CD4-positive, alpha-beta T cell treated with Interleukin-17A for 4 hours (primary cell): Measurements from ENCODE around the gene BARHL2.

Experiments used
- DNase-seq: peaks from one replicate; pipeline ENCODE4 v3.0.0-alpha.2; 2020; ENCODE audit warnings: mixed read lengths

The BARHL2 gene

DNA sequence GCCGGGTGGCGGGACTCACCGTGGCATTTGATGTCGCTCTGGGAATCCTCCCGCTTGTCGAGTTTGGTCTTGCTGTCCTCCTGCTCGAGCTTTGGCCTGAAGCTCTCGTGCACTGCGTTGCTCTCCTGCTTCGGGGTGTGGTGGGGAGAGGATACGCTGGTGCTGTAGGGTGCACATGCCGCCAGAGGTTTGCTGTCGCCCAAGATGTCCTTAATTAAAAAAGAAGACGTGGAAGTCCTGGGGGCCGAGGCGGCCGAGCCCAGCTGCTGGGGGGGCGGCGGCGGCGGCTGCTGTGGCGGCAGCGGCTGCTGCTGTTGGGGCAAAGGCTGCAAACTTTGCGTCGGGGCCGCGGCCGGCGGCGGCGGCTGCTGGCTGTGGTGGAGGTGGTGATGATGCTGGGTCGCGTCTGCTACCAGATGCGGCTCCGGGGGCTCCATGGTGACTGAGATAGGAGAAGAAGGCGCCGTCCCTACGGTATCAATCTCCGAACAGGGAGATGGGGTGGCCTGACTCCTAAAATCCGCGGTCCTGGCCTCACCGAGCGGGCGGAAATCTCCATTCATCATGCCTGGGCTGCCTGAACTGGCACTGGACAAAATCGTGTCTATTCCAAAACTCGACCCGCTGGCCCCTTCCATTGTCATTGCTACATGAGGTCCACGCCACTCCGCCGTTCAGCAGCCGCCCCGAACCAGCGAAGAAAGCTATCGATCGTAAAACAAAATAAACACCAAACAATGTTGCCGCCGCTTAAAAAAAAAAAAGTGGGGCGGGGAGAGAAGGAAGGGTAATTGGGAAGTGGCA is at the start of gene BARHL2:
BARHL2 (minus strand) TSS at position 751 of the 804 bp plus-strand sequence; CDS start at position 644, 107 bp downstream.
- no peak for DNase-seq

DNA sequence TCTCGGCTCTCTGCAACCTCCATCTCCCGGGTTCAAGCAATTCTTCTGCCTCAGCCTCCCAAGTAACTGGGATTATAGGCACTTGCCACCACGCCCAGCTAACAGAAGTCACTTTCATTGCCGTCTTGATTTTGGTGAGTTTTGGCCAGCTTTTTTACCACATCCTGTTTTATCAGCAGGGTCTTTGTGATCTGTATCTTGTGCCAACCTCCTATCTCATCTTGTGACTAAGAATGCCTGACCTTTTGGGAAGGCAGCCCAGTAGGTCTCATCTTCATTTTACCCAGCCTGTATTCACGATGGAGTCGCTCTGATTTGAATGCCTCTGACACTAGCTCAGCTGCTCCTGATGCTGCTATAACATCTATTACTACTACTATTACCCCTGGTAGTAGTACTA is 46.8 kb upstream of the BARHL2 start:
- no peak for DNase-seq

DNA sequence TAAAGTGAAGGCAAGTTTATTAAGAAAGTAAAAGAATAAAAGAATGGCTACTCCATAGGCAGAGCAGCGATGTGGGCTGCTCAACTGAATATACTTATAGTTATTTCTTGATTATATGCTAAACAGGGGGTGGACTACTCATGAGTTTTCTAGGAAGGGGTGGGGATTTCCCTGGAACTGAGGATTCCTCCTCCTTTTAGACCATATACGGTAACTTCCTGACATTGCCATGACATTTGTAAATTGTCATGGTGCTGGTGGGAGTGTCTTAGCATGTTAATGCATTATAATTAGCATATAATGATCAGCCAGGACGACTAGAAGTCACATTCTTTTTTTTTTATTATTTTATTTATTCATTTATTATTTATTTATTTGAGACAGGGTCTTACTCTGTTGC is 46.4 kb upstream of the BARHL2 start:
- DNase-seq: no peak

DNA sequence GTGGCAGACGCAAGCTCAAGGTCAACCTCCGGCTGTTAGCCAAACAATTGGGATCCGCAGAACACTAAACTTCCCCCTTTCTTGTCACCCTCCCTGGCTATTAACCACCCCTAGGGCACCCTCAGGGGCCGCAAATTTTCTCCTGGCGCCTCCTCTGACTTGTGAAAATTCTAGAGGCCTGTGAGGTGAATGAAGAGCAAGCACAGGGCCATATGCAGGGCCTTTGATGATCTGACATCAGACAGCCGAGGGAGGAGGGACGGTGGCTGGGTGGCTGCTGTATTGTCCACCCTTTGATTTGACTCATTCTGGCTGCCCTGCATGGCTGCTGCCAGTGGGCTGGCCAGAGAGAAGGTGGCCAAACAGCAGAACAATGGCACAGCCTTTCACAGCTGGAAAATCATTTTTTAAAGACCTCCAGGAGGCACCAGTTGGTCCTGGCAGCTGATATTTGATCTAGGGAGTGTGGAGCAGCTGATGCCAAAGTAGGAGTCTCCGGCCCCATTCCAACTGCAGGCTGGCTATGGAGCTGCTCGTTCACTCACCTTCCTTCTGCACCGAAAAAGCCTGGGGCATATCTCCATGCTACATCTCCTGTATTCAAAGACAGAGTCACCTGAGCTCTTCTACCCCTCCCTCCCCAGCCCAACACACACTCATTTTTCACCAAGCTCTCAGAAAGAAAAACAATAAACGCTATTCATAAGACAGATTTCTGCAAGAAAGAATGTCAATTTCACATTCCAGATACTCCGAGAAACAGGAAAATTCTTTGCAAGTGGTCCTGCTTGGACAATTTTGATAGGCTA is 44.9 kb upstream of the BARHL2 start:
- DNase-seq: no peak

DNA sequence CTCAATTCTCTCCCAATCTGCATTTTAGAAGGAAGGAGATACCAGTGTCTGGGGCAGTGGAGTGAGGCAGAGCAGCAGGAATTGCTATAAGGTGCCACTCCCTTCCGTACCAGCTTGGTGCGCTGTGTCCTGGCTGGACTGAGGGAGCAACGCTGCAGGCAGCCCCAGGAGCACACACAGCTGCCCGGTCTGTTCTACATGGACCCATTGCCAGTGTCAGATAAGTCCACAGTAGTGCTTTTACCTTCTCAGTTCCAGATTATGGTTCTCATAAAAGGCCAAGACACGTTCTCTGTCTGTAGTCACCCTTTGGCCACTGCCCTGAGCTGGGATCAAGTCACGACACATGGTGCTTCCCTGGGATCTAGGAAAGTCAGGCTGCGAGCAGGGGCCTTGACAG is 44.1 kb upstream of the BARHL2 start:
- no peak for DNase-seq

DNA sequence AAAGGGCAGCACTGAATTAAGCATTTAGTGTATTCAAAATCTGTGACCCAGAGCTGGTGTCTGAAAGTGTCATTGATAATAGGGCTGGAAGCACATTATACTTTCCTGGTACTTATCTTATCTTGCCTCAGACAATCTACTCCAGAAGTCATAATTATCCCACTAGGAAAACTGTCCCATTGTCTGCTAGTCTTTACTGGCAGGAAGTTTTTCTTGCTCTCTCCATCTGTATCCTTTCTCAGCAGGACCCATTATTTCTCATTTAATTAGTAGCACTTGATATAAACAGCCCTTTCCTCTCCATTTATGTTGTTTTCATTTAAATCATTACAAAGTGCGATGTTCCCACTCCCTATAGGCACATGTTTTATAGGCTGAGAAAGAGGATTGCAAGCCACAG is 36.5 kb upstream of the BARHL2 start:
- no peak for DNase-seq

DNA sequence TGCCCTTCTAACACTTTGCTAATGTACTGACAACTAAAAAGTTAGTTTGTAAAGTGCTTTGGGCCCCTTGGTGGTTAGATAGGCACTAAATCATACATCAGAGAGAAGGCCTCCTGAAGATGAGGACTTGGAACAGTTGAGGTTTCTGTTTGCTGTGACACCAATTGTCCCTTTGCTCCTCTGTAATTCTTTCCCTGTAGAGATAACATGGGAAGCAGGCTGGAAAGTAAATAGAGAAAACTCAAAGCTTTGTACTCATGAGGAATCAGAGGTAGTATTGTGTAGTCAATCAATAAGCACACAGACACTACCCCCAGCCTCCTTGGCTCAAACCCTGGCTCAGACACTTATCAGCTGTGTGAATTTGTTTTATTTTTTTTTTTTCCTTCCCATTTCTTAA is 31.6 kb upstream of the BARHL2 start:
- DNase-seq: no peak

DNA sequence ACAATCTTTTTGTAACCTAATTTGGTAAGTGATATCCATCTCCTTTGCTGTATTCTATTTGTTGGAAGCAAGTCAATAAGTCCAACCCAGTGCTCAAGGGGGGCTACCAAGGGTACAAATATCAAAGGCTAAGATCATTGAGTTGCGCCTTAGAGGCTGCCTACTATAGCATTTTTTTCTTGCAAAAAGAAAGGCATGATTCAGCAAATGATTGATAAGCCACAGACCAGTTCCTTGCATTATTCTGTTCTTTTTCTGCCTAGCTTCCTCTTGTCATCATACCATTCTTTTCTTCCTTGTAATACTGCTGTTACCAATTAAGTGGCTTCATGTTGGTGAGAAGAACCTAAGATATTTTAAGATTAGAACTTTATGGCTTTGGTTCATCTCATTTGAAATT is 29.8 kb upstream of the BARHL2 start:
- DNase-seq: no peak

DNA sequence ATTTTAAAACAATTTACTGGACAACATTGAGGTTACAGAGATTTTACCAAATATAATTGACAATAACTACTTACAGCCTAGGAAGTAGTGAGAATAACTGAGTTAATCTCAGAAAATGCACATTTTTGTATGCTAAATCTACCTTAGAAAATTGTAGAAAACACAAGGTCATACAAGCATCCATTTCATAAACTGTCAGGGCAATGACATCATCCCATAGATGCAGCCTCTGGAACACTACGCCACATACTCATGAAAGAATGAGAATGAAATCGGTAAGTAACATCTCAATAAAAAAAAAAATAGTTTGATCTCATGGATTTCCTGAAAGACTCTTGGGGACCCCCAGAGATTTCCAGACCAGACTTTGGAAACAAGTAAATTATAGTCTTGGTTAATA is 28.9 kb upstream of the BARHL2 start:
- DNase-seq: no peak

DNA sequence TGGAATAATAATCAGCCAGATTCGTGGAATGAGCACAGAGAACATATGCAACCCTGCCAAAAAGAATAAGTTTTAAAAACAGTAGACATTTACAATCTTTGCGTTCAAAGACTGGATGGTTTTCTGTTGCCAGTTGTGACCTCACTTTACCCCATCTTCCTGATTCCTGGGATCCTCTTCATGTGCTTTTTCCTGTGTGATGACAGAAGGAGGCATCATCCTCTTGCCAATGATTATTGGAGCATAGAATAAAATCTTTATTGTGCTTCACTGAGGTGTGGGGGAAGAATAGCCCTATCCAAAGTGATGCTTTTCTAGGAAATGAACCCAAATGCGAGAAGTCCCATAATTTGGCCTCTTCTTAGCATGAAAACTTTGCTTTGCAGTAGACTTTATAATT is 15.0 kb upstream of the BARHL2 start:
- DNase-seq: no peak

DNA sequence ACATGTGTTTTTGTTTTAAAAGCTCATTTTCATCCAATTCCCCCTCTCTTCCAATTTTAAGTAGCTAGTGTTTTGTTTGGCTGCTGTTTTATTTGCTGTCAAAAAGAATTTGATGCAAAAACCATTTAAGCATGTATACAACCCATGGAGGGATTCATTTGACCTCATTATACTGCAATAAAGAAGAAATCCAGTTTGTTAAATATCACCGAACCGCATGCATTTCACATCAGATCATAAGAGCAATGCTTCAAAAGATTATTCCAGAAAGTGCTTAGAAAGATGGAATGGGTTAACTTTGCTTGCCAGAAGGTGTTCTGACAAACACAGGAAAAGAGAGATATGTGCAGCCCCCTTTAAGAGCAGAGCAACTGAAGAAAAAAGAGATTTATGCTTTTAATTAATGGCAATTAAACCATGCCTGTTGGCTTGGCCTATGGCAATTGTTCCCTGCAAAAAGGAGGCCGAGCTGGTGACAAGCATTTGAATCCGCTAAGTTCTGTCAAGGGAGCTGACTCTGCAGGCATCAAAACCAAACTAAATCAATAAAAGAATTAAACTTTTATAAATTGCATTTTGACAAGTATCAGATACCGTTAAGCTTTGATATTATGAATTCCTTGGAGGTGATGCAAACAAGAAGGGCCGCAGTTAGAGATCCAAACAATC is 14.4 kb upstream of the BARHL2 start:
- DNase-seq: no peak

DNA sequence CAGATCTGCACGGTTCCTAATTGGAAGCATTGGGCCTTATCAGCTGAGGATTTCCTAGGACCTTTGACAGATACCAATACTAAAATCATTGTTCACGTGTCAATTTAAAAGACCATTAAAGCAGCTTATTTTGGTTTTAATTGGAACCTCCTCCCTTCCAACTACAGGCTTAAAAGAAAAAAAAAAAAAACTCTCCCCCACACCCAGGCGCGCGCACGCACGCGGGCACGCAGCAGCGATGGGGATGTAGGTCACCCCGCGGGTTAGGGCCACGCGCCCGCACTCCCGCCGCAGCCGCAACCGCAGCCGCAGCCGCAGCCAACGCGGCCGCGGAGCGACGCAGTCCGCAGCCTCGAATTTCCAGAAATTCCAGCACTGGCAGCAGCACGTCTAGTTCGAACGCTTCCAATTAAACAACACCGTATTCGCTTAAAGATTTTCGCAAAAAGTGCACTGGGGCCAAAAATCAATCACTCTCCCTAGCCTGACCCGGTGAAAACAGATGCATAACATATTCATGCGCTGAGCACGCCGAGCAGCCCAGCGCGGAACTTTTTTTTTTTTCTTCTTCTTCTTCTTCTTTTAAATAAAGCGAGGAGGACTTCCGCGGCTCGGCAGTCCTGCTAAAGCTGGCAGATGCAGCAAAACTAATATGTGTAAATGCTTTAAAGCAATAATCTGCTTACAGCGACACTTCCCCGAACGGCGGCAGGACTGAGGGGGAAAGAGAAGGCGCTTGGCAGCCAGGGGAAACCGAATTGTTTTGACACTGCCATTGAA is 13.3 kb upstream of the BARHL2 start:
- no peak for DNase-seq

DNA sequence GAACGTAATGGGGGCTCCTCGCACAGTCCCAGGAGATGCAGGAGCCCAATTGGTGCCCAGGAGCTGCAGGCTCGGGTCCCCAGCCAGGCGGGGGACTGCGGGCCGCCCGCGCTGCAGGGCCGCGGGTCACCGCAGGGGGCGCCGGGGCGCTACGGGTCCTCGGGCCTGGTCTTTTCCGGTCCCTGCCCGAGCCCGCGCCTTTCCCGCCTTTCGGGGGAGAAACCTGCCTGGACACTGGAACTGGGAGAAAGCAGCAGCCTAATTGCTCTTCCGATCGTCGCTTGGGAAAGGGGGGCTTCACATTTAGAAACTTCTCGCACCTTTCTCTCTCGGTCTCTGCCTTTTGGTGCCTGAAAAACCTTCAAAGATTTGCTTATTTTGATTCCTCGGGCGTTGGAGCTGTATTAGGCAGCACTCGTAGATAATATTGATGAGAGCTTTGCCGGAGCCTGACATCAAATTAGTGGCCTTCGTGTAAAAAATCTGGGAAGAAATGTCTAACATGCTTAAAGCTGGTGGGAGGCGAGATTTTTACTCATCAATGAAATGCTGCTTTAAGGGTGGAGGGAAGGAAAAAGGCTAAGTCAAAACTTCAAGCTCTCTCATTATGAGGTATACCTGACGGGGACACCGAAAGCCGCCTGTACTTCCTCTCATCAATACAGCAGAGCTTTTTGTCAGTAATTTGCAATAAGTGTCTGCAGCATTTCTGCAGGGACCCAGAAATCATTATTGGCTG is 12.6 kb upstream of the BARHL2 start:
- no peak for DNase-seq

DNA sequence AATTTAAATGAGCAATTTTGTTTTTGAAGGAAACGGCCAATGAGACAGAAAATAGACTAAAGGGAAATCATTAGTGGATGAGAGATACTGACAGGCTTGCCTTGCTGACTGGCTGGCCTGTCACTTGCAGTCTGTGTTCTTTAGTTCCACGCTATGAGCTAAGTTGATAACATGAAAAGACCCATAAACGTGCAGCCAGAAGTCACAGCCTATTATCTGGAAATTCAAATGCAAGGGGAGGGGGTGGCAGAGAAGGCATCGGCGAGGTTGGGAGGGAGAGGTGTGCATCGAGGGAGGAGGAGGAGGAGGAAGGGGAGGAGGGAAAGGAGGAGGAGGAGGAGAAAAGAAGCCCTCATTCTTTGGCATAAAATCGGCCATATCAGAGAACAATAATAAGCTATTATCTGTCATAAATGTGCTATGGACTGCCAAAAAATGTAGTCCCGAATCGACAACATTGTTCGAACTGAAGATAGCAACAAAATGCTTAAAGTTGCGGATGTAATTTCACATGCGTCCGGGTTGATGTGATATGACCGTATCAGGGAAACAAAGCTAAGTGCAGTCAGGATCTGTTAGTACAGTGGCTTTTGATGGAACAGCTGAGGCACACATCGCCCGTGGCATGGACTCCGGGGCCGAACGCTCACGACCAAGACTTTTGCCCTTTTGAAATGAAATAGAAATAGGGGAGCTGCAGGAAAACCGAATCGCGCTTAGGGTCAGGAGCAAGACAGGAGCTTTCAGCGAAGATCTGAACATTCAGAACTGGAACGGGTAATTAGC is 11.6 kb upstream of the BARHL2 start:
- DNase-seq: no peak

DNA sequence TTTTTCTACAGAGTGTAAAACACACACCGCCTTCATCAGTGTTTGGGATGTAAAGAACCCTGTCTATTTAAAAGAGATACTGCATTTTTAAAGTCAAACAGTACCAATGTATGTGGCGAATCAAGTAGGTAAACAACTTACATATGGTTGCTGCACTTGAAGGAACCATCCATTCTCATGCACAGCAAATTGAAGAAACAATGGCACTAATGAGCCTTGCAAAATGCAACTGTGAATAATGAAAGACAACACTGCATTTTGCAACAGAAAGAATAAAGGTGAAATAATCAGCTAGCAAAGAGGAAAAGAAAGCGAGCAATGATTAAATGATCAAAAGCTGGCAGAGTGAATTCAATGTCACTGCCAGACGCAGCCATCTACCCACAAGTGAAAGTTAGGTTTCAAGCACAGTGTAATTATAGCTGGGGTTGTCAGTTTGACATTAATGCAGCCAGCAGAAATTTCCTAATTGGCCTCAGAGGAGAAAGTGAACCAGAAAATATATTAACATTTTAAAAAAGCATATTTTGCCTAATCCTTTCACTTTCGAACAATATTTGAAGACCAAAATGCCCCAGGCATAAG is 10.9 kb upstream of the BARHL2 start:
- DNase-seq: no peak

DNA sequence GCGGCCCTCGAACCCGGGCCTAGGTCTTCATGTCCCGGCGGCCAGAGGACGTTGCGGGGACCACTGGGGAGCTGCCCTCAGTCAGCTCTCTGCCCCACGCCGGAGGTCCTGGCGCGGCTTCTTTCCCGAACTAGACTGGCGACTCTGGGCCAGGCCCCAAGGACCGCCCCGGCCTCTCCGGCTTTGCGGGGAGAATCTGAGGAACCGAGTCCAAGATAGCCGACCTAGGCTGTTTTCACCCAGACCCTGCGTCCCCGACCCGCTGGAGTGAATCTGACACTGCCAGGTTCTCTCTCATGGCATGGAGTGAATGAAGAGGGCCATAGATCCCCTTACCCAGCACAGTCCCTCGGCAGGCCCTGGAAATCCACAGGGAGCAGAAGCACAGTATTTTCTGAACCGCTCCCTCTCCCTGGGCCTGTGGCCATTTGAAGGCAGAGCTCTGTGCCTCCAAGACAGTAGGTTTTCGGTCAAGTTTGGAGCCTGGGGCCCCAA is 9.9 kb upstream of the BARHL2 start:
- DNase-seq: no peak

DNA sequence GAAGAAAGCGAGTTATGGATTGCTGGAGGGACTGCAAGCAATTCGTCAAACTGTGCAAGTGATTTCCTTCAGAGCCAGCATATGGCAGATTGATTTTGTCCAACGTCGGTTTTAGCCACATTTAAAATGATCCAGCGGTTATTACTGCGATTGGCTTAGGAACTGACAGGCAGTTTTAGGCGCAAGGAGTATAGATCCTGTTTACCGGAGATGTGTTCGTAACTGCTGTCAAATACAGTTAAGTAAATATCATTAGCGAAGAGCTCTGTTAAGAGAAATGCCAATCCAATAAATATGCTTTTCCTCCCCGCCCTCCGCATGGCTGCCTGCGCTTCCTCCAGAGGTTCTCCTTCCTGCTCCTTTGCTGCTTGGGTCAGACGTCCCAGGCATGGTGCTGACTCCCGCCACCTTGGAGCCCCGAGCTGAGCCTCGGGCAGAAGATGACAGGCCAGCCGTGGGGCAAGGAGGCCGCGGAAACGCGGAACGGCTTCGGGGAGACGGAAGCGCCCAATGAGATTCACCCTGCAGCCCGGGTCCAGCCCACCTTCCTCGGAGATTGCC is 9.4 kb upstream of the BARHL2 start:
- DNase-seq: no peak

DNA sequence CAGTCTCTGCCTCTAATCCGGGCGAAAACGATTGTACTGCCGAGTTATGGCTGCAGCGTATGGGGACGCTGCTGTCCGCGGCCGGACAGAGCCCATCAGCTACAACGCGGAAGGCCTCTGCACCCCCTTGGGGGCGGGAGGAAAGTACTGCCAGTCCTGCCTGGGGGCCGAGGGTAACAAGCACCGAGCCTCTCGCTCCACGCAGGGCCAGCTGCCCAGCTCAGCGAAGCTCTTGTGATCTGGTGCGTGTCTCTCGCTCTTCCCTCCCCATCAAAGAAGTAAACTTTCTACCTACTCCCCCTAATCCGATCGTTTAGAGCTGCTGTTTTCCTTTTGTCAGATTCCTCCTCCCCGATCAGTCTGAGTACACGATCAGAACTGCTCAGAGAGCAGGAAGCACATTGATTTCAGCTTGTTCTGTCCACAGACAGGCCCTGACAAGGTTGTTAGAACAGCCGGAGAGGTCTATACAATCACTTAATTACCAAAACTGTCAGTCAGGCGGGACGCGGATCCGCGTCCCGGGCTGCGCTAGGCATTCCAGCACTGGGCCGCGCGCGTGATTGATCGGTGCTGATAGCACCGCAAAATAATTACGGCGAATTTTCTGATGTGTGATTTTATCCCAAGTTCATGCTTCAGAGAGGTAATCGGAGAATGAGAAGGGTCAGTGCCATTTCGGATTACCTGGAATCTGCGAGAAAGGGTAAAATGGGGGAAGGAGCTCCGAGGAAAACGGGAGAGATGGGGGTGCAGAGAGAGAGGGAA is 8.7 kb upstream of the BARHL2 start:
- no peak for DNase-seq

DNA sequence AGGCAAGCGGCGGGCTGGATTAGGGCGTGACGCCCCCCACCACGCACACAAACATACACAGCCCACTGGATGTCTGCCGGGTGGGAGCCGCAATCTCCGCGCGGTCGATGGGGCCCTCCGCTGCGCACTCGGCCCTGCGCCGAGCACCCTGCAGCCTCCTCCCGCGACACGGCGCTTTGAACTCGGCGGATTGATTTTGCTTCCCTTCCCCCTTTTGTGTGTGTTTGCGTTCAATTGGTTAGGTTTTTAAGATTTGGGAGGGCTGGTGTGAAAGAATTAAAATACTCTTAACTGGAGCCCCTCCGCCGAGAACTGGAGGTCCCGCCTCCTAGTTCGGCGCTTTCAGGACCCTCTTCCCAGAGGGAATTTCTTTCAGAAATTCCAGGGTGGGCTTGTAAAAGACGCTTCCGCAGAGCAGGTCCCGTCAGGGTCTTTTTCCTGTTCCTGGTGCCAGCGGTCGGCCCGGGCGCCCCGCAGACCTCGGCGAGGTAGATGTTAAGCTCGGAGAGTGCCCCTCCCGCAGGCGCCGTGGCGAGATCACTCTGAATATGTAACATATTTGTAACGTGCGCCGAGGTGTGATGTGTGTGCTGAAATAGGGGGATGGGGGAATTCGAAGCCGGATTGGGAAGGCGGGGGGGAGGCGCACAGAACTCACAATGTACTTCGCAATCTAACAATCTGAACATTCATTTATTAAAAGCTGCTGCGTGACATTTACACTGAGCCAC is 8.0 kb upstream of the BARHL2 start:
- DNase-seq: no peak
